ENCODE results near the gene HADH.

DNA sequence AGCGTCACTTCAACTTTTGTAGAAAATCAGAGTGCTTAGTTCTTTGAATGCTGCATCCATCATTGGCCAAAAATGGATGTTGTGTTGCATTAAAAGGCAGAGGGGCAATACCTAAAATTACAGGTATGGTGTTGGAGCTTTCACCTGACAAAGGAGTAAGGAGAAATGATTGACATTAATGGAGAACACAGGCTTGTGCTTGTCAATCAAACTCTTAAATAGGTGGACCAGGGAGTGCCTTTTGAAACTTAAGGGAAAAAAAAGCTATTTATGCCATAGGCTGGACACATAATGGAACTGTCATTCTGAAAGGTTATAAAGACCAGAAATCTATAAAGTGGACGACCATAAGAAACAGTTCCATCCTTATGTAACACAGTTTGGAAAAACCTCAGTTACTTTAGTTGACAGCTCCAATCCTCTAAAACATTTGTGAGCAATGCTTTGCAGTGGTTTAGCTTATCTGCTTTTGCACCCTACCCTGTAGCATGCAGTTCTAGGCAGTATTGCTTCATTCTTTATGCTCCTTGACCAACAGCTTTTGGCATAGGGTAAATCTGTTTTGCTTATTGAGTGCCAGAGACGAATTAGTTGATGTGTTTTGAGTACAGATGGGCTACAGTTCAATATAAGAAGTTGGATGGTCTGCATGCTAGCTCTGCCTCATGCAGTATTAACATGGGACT, 2.4 kb downstream of the HADH start:
- TF ChIP-seq EZH2 (IDR thresholded peaks at IDR 0.05; ENCODE audit: insufficient read depth, poor library complexity, severe bottlenecking) = no peak
- TF ChIP-seq EZH2phosphoT487 (IDR thresholded peaks at IDR 0.05; ENCODE audit: insufficient read depth, low read depth) = no peak
